OCI-M2 (cell line): ENCODE data around the gene TBRG4.

ENCODE experiments used
- DNase-seq: peaks from one replicate; lab custom pipeline; 2025; ENCODE audit not compliant: unreplicated experiment; lab: John Stamatoyannopoulos, UW

Gene TBRG4

GRCh38 chr7:45092100-45092930 lies 19.2 kb downstream of the TBRG4 start:
- DNase-seq = no peak

- no peak for DNase-seq
These were observed 22.1 kb downstream of the TBRG4 start for GRCh38 chr7:45089341-45089891.

- no peak for DNase-seq
These were observed 22.6 kb downstream of the TBRG4 start, which contains the start of gene NACAD for GRCh38 chr7:45088821-45089340. NACAD (minus strand) TSS chr7:45088969; CDS start chr7:45088894, 75 bp downstream.

GRCh38 chr7:45088146-45088701 lies 23.3 kb downstream of the TBRG4 start:
- no peak for DNase-seq

GRCh38 chr7:45087301-45088145 lies 24.0 kb downstream of the TBRG4 start:
- no peak for DNase-seq

- no peak for DNase-seq
These were observed 25.0 kb downstream of the TBRG4 start for GRCh38 chr7:45086331-45087065.

GRCh38 chr7:45085619-45086200 lies 25.8 kb downstream of the TBRG4 start:
- no peak for DNase-seq

- DNase-seq = no peak
These were observed 26.4 kb downstream of the TBRG4 start for GRCh38 chr7:45084901-45085618.

- no peak for DNase-seq
These were observed 27.2 kb downstream of the TBRG4 start for GRCh38 chr7:45084336-45084735.

GRCh38 chr7:45082831-45083331 lies 28.6 kb downstream of the TBRG4 start:
- DNase-seq = no peak

GRCh38 chr7:45082031-45082830 lies 29.3 kb downstream of the TBRG4 start:
- DNase-seq = no peak

GRCh38 chr7:45081670-45081974 lies 29.9 kb downstream of the TBRG4 start:
- no peak for DNase-seq

GRCh38 chr7:45080958-45081669 lies 30.4 kb downstream of the TBRG4 start:
- DNase-seq = no peak

- DNase-seq = no peak
These were observed 31.1 kb downstream of the TBRG4 start for GRCh38 chr7:45080265-45080957.

- DNase-seq = no peak
These were observed 33.3 kb downstream of the TBRG4 start for GRCh38 chr7:45078125-45078681.

- DNase-seq = no peak
These were observed 33.9 kb downstream of the TBRG4 start for GRCh38 chr7:45077579-45077978.

GRCh38 chr7:45076946-45077345 lies 34.6 kb downstream of the TBRG4 start:
- DNase-seq = no peak
